Prostate gland (tissue), 2 donors: ENCODE measurements around the gene SPON2. TPM values are rescaled to one million over a fixed set of nuclear protein-coding genes. Genes with fewer than 3 reads are reported as not detected.
"Not testable (repeated sequence)": the region's sequence is repeated elsewhere in the genome, so short reads cannot be mapped to it uniquely, and the experiment has no call there.

Source experiments
- DNase-seq: peaks from one replicate; pipeline ENCODE4 v3.0.0-alpha.2; 2019; ENCODE audit warnings: low spot score
- H3K27ac ChIP-seq, 2 donors: fragments of 200-600 bp; sonication (generic); 2 replicates each; pipeline ENCODE4 v1.5.1; 2017 to 2019
- H3K27me3 ChIP-seq: fragments of 200-600 bp; sonication (generic); replicated peaks from 2 replicates; pipeline ENCODE4 v1.5.1; 2019; ENCODE audit not compliant: insufficient read depth
- H3K36me3 ChIP-seq, 2 donors: fragments of 200-600 bp; sonication (generic); 1 replicate in 1 of 2; 2 replicates in 1 of 2; pipeline versions ENCODE4 v1.5.1 to v1.8.1; 2017 to 2019
- H3K4me1 ChIP-seq: fragments of 200-600 bp; sonication (generic); replicated peaks from 2 replicates; pipeline ENCODE4 v1.5.1; 2019
- H3K4me3 ChIP-seq, 2 donors: fragments of 200-600 bp; sonication (generic); 2 replicates each; pipeline ENCODE4 v1.5.1; 2017 to 2019
- H3K9me3 ChIP-seq: fragments of 200-600 bp; sonication (generic); 2 replicates; pipeline ENCODE4 v1.5.1; 2017
- POLR2A ChIP-seq: fragments of 450-650 bp; IDR thresholded peaks from one replicate; pipeline ENCODE4 v1.6.1; 2016; ENCODE audit warnings: antibody characterized with exemption, mild to moderate bottlenecking
- POLR2AphosphoS5 ChIP-seq: sonication (generic); formaldehyde crosslinking; IDR thresholded peaks from one replicate; pipeline ENCODE4 v1.6.1; 2017; ENCODE audit warnings: antibody characterized with exemption
- WGBS: methylation state at CpG from one replicate; pipeline ENCODE4 v1.1.5; 2018; 5-methylcytosine and 5-hydroxymethylcytosine counted together
- intact Hi-C: fragments of 100-400 bp; cut with DNase I; formaldehyde crosslinking; loops from one replicate; pipeline ENCODE4 v1.14.2; 2022
- total RNA-seq, 2 donors: library from RNA; depleted of rRNA; stranded (reverse); fragments of >200 nt; gene quantifications; one replicate each; pipeline ENCODE4 v1.1.0, GENCODE V29; 2016
- TF ChIP-seq, protein P1 (sequence below), 4 experiments: fragments of 200-600 bp in 2 of 4; fragments of 450-650 bp in 2 of 4; sonication (generic) in 2 of 4; IDR thresholded peaks; 1 replicate in 3 of 4; 2 replicates in 1 of 4; pipeline ENCODE4 v1.5.1; 2016 to 2019; ENCODE audit warnings: antibody characterized with exemption in 4 of 4, mild to moderate bottlenecking in 2 of 4, moderate library complexity in 2 of 4

SPON2 gene
- total RNA-seq, 2 donors from 2014 or later, result 107 to 134 TPM

- Histone ChIP-seq H3K27me3 (no peaks in the 10 kb centered on the region), H3K4me3 (no peak overlapping the region), H3K9me3 (no peaks in the 10 kb centered on the region), H3K4me1 (no peaks in the 10 kb centered on the region), H3K27ac (no peak overlapping the region), H3K36me3 (no peaks in the 10 kb centered on the region)
- no peak for DNase-seq
- intact Hi-C loops, result no loop called here
- WGBS, result 69% methylated on average over 8 of the region's 8 CpGs
- TF ChIP-seq, protein P1, sequence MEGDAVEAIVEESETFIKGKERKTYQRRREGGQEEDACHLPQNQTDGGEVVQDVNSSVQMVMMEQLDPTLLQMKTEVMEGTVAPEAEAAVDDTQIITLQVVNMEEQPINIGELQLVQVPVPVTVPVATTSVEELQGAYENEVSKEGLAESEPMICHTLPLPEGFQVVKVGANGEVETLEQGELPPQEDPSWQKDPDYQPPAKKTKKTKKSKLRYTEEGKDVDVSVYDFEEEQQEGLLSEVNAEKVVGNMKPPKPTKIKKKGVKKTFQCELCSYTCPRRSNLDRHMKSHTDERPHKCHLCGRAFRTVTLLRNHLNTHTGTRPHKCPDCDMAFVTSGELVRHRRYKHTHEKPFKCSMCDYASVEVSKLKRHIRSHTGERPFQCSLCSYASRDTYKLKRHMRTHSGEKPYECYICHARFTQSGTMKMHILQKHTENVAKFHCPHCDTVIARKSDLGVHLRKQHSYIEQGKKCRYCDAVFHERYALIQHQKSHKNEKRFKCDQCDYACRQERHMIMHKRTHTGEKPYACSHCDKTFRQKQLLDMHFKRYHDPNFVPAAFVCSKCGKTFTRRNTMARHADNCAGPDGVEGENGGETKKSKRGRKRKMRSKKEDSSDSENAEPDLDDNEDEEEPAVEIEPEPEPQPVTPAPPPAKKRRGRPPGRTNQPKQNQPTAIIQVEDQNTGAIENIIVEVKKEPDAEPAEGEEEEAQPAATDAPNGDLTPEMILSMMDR (IDR thresholded peaks at IDR 0.05), result no peak
- TF ChIP-seq POLR2AphosphoS5, result no peak
- TF ChIP-seq POLR2A, result no peak
These were observed 39.4 kb downstream of the SPON2 start for GRCh38 chr4:1133033-1133432.

GRCh38 chr4:1130316-1131186 lies 41.8 kb downstream of the SPON2 start:
- TF ChIP-seq POLR2AphosphoS5, result peak; percentile 81
- TF ChIP-seq, protein P1 (IDR thresholded peaks at IDR 0.05), result peak; percentile 92 to 98 (median 97)
- no peak for TF ChIP-seq POLR2A
- DNase-seq, result peak; percentile 51
- H3K9me3 ChIP-seq, result no peaks in the 10 kb centered on the region
- 15% methylated on average over 13 of the region's 13 CpGs for WGBS
- H3K4me1 ChIP-seq, result no peaks in the 10 kb centered on the region
- no peaks in the 10 kb centered on the region for H3K27me3 ChIP-seq
- intact Hi-C loops, result loop anchor here (2.0 kb wide), 1 partner anchor 222 kb away; no protein-coding TSS in a partner anchor
- H3K36me3 ChIP-seq, result no peaks in the 10 kb centered on the region
- H3K27ac ChIP-seq, result no peak overlapping the region
- H3K4me3 ChIP-seq, result no peak overlapping the region

GRCh38 chr4:1126506-1126905 lies 45.9 kb downstream of the SPON2 start:
- WGBS, result 75% methylated on average over 1 of the region's 1 CpG
- Histone ChIP-seq H3K4me3 (no peak overlapping the region), H3K4me1 (no peaks in the 10 kb centered on the region), H3K27ac (no peak overlapping the region), H3K9me3 (no peaks in the 10 kb centered on the region), H3K27me3 (no peaks in the 10 kb centered on the region), H3K36me3 (no peaks in the 10 kb centered on the region)
- DNase-seq, result no peak
- intact Hi-C loops, result no loop called here
- TF ChIP-seq POLR2AphosphoS5, result no peak
- no peak for TF ChIP-seq POLR2A
- TF ChIP-seq, protein P1 (IDR thresholded peaks at IDR 0.05), result no peak

DNA sequence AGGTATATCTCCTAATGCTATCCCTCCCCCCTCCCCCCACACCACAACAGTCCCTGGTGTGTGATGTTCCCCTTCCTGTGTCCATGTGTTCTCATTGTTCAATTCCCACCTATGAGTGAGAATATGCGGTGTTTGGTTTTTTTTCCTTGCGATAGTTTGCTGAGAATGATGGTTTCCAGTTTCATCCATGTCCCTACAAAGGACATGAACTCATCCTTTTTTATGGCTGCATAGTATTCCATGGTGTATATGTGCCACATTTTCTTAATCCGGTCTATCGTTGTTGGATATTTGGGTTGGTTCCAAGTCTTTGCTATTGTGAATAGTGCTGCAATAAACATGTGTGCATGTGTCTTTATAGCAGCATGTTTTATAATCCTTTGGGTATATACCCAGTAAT lies 46.9 kb downstream of the SPON2 start:
- H3K4me3 ChIP-seq, H3K27ac ChIP-seq, H3K36me3 ChIP-seq, H3K27me3 ChIP-seq, H3K9me3 ChIP-seq, DNase-seq, intact Hi-C loops, H3K4me1 ChIP-seq: not testable (repeated sequence)
- WGBS, result 95% methylated on average over 4 of the region's 4 CpGs

- TF ChIP-seq POLR2A, result no peak
- TF ChIP-seq, protein P1 (IDR thresholded peaks at IDR 0.05), result no peak
- Histone ChIP-seq H3K27me3 (no peaks in the 10 kb centered on the region), H3K9me3 (no peaks in the 10 kb centered on the region), H3K36me3 (no peaks in the 10 kb centered on the region), H3K27ac (no peak overlapping the region), H3K4me3 (no peak overlapping the region), H3K4me1 (no peaks in the 10 kb centered on the region)
- intact Hi-C loops, result no loop called here
- WGBS, result 88% methylated on average over 4 of the region's 4 CpGs
- DNase-seq, result no peak
These were observed 47.6 kb downstream of the SPON2 start for GRCh38 chr4:1124818-1125217.
